DMS 273 treated with DMSO at 0.1 percent for 48 hours (cell line): ENCODE measurements around the gene FIBCD1.

Experiments
- DNase-seq: peaks from one replicate; lab custom pipeline; 2025; lab: John Stamatoyannopoulos, UW

FIBCD1 gene

GRCh38 chr9:130905902-130906734, 32.9 kb downstream of the FIBCD1 start:
- no peak for DNase-seq

- DNase-seq = no peak
Measured at GRCh38 chr9:130905125-130905901, 33.7 kb downstream of the FIBCD1 start.

- no peak for DNase-seq
Measured at GRCh38 chr9:130904070-130905044, 34.7 kb downstream of the FIBCD1 start.

GRCh38 chr9:130903194-130904069, 35.6 kb downstream of the FIBCD1 start:
- no peak for DNase-seq

- no peak for DNase-seq
Measured at GRCh38 chr9:130902204-130903185, 36.6 kb downstream of the FIBCD1 start.

GRCh38 chr9:130901498-130902203, 37.4 kb downstream of the FIBCD1 start:
- no peak for DNase-seq

- DNase-seq = no peak
Measured at GRCh38 chr9:130900701-130901497, 38.1 kb downstream of the FIBCD1 start.

GRCh38 chr9:130899051-130899748, 39.8 kb downstream of the FIBCD1 start:
- DNase-seq = no peak

GRCh38 chr9:130898552-130898852, 40.5 kb downstream of the FIBCD1 start:
- no peak for DNase-seq

- DNase-seq = no peak
Measured at GRCh38 chr9:130897848-130898551, 41.0 kb downstream of the FIBCD1 start.

GRCh38 chr9:130897105-130897751, 41.8 kb downstream of the FIBCD1 start:
- DNase-seq = no peak

- DNase-seq = no peak
Measured at GRCh38 chr9:130896233-130897014, 42.6 kb downstream of the FIBCD1 start, which contains the start of gene QRFP. TSS of gene QRFP (minus strand) at chr9:130896812. CDS start at chr9:130893838, 2,974 bp downstream.

GRCh38 chr9:130895481-130896232, 43.4 kb downstream of the FIBCD1 start:
- DNase-seq = no peak

- no peak for DNase-seq
Measured at GRCh38 chr9:130895038-130895437, 44.0 kb downstream of the FIBCD1 start.

- no peak for DNase-seq
Measured at GRCh38 chr9:130894546-130894945, 44.5 kb downstream of the FIBCD1 start.
